Pulmonary artery endothelial cell (primary cell): Measurements from ENCODE around the gene PAXX. TPM values are rescaled to one million over a fixed set of nuclear protein-coding genes. Genes with fewer than 3 reads are reported as not detected.

ENCODE experiments used
- DNase-seq: peaks from one replicate; pipeline ENCODE4 v3.0.0-alpha.2; 2011; ENCODE audit warnings: low read depth, low spot score
- total RNA-seq: library from RNA; depleted of rRNA; stranded (reverse); fragments of >200 nt; gene quantifications from 2 replicates; pipeline ENCODE4 v1.2.3, GENCODE V29; 2014

Gene PAXX
- total RNA-seq, 1 donor from 2014 or later, result 17.8 TPM

DNA sequence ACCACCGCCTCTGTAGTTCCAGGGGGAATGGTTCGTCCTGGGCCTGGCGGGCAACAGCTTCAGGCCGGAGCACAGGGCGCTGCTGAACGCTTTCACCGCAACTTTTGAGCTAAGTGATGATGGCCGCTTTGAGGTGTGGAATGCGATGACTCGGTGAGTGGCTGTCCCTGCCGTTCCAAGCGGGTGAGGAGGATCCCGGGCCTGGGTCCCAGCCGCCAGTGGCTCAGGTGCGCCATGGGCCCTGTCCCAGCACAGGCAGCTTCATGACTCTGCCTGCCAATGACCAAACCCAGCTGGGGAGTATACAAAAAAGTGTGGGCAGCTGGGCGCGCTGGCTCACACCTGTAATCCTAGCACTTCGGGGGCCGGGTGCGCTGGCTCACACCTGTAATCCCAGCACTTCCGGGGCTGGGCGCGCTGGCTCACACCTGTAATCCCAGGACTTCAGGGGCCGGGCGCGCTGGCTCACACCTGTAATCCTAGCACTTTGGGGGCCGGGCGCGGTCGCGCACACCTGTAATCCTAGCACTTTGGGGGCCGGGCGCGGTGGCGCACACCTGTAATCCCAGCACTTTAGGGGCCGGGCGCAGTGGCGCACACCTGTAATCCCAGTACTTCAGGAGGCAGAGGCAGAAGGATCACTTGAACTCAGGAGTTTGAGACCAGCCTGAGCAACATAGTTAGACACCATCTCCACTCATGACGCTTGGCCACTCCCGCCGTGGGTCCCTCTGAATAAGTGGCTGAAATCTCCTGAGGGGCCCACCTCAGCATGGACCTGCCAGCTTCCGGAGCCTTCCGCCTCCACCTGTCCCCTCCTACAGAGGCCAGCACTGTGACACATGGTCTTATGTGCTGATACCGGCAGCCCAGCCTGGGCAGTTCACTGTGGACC is 39.1 kb upstream of the PAXX start:
- no peak for DNase-seq

DNA sequence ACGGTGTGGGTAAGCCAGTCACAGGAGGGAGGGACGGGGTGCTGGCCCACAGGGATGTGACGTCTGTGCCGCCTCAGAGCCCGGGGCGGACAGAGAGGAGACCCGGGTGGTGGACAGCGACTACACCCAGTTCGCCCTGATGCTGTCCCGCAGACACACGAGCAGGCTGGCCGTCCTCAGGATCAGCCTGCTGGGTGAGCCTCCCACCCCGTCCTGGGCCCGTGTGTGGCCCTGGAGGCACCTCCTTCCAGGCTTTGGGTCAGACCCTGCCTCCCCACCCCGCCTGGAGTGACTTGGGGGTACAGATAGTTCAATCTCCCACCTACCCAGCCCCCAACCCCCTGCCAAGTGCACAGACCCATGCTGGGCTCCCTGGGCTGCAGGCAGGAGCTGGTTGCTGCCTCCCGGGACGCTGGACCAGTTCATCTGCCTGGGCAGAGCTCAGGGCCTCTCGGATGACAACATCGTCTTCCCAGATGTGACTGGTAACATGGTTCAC is 38.4 kb upstream of the PAXX start:
- DNase-seq, result no peak

- DNase-seq, result no peak
These were observed 37.7 kb upstream of the PAXX start for GRCh38 chr9:136954270-136955083.

- DNase-seq, result no peak
These were observed 36.9 kb upstream of the PAXX start for GRCh38 chr9:136955202-136955942.

- DNase-seq, result no peak
These were observed 36.3 kb upstream of the PAXX start for GRCh38 chr9:136955943-136956335.

DNA sequence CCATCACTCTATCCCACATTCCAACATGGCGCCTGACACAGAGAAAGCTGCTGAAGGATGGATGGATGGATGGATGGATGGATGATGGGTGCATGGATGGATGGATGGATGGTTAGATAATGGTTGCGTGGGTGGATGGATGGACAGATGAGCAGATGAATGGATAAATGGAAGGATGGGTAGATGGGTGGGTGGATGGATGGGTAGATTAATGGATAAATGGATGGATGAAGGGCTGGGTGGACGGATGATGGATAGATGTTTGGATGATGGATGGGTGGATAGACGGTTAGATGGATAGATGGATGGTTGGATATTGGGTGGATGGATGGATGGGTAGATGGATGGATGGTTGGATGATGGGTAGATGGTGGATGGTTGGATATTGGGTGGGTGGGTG is 35.6 kb upstream of the PAXX start:
- no peak for DNase-seq

DNA sequence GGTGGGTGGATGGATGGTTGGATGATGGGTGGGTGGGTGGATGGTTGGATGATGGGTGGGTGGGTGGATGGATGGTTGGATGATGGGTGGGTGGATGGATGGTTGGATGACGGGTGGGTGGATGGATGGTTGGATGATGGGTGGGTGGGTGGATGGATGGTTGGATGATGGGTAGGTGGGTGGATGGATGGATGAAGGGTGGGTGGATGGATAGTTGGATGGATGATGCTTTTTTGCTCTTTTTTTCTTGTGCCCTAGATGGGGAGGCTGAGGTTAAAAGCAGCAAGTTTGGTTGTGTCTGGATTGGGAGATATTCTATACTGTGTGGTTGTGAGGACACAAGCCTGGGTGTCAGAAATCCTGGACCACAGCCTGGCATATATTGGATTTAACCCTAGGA is 34.8 kb upstream of the PAXX start:
- no peak for DNase-seq

DNA sequence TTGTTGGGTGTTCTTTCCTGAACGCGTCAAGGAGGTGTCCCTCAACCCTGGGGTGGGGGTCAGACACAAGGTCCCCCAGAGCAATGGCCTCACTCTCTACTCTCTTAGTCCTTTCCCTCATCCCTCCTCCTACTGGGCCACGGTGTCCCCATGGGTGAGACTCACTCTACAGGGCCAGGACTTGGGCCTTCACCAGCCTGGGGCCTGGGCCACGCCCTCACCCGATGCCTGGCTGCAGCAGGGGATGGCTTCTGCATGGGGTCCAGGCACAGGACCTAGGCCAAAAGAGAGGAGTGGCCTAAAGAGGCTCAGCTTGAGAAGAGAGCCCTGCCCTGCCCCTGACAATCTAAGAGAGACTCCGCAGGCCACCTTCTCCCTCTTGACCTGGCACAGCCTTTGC is 34.3 kb upstream of the PAXX start:
- no peak for DNase-seq

DNA sequence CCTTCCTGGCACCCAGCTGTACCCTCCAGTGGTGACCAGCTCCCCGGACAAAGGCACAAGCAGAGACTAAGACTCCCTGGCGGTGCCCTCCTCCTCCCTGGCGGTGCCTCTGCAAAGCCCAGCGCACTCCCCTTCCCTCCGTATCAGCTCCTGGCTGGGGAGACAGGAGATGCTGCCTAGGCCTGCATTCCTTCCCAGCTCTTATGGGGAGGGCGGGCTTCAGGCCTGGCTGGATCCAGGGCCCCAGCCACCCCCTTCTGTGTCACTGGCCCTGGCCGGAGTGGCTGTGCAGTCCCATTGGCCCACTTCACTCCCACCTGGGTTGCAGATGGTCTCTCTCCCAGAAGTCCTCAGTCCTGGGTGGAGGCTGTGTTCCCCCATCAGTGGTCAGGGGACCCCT is 33.7 kb upstream of the PAXX start:
- DNase-seq, result no peak

- no peak for DNase-seq
These were observed 33.0 kb upstream of the PAXX start for GRCh38 chr9:136958898-136959850.

DNA sequence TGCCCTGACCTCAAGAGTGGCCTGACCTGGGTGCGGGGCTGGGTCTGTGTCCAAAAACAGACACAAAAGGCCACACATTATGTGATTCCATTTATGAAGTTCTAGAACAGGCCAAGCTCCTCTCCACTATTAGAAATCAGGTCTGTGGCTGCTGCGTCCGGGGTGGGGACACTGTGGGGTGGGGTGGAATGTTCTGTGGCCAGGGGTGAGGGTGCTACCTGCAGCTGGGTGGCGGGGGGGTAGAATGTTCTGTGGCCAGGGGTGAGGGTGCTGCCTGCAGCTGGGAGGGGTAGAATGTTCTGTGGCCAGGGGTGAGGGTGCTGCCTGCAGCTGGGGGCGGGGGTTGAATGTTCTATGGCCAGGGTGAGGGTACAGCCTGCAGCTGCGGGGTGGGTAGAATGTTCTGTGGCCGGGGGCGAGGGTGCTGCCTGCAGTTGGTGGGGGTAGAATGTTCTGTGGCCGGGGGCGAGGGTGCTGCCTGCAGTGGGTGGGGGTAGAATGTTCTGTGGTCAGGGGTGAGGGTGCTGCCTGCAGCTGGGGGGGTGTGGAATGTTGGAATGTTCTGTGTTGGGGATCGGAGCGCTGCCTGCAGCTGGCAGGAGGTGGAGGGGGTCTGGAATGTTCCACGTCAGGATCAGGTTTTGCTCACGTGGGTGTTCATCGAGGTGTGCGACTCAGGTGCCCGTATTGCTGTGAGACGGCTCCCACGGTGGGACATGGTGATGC is 31.8 kb upstream of the PAXX start:
- no peak for DNase-seq

DNA sequence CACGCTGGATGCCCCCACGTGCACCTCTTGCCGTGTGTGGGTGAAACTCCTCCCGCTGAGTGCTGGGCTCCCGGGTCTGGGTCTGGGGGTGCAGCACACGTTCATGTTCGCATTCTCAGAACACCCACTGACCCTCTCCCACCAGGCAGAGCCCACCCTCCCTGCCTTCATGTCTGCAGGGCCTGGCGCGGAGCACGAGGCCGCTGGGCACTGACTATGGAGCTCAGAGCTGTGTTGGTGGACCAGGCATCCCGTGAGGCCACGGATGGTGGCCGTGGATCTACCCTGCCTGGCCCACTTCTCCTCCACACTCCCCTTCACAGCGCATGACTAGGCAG is 31.3 kb upstream of the PAXX start:
- DNase-seq, result no peak

DNA sequence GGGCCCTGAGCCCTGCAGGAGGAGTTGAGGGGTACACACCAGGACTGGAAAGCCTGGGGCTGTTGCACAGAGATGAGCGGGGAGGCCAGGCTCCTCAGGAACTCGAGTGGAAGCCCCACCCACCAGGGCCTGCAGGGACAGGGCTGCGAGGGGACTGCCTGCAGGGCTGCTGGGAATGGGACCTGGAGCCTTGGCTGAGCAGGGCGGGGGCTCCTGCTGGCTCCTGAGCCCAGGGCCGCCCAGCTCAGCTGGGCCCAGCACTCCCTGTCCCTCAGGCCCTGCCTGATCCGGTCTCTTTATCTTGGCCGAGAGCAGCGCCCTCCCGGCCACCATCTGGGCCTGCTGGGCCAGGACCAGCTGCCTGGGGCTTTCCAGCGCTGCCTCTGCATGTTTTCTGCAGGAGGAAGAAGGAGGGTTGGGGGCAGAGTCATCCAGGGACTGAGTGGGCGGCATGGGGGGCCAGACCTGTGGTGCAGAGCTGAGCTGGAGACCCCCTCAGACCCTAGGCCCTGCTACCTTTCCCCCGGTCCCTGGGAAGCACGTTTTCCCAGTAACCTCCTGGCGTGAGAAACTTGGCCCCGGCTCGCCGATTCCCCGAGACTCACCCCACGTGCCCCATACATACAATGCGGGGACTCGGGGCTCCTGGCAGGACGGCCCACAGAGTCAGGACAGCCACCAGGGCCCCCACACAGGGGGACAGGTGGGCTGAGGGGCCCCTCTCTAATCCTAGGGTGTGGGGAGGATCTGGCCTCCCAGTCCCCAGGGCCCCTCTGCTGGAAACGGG is 30.8 kb upstream of the PAXX start:
- DNase-seq, result no peak

GRCh38 chr9:136962163-136962562 is 30.1 kb upstream of the PAXX start:
- no peak for DNase-seq

- DNase-seq, result no peak
These were observed 29.4 kb upstream of the PAXX start for GRCh38 chr9:136962701-136963248.

GRCh38 chr9:136963341-136963740 is 28.9 kb upstream of the PAXX start:
- no peak for DNase-seq

DNA sequence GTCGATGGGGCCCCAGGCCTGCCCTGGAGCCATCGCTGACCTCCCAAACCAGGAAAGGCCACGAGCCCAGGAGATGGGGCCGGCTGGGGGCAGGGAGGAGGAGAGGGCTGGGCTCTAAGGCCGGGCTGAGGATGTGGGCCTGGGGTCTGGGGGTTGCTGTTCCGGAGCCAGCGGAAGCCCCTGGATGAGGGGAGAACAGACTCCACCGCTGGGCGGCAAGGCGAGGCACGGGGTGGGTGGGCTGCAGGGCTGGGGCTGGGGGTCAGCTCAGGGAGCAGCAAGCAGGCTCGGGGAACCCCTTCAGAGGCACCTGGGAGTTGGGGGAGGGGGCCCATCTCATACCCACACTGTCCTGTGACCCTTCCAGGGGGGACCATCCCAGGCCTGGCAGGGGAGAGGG is 28.5 kb upstream of the PAXX start:
- no peak for DNase-seq

GRCh38 chr9:136964171-136964689 is 28.0 kb upstream of the PAXX start:
- DNase-seq, result no peak
